Activated T-cell treated with anti-CD3 and anti-CD28 coated beads, Interleukin-2, amount 50 U/mL, for 4 hours (primary cell): ENCODE data around the gene NUCB1. TPM values are rescaled to one million over a fixed set of nuclear protein-coding genes. Genes with fewer than 3 reads are reported as not detected.
A peak's percentile ranks its signal among the peaks of the same experiment; 100 is the strongest.

Experiments
- ATAC-seq, 2 donors: fragments of 200-7000 bp; cut with Tn5 transposase; one replicate each; pipeline ENCODE4 v1.10.0; 2021
- DNase-seq: peaks from one replicate; pipeline ENCODE4 v3.0.0-alpha.2; 2020
- H3K27me3 Mint-ChIP-seq: one replicate; pipeline ENCODE4 v1.8.0; 2021; ENCODE audit warnings: low read depth, mixed read lengths
- H3K36me3 Mint-ChIP-seq: one replicate; pipeline ENCODE4 v1.8.0; 2022; ENCODE audit warnings: mixed read lengths; ENCODE audit not compliant: insufficient read depth
- H3K4me1 Mint-ChIP-seq: one replicate; pipeline ENCODE4 v1.8.0; 2021; ENCODE audit warnings: low read depth, mixed read lengths
- H3K4me3 Mint-ChIP-seq: one replicate; pipeline ENCODE4 v1.8.0; 2021; ENCODE audit warnings: mild to moderate bottlenecking, moderate library complexity, mixed read lengths
- H3K9me3 Mint-ChIP-seq: one replicate; pipeline ENCODE4 v1.8.0; 2021; ENCODE audit warnings: mixed read lengths
- total RNA-seq, 3 donors: library from RNA; stranded (reverse); gene quantifications; one replicate each; pipeline ENCODE4 v1.2.1, GENCODE V29; 2021

Gene NUCB1
- total RNA-seq, 3 donors from 2014 or later: 88.5 to 90.0 (median 89.3) TPM

- Mint-ChIP-seq H3K9me3 (no peaks in the 10 kb centered on the region), H3K4me1 (peaks cover 4% of the 10 kb centered on the region), H3K27me3 (no peaks in the 10 kb centered on the region), H3K36me3 (no peaks in the 10 kb centered on the region), H3K4me3 (no peak overlapping the region)
- no peak for ATAC-seq
- DNase-seq: no peak
These were observed 50.0 kb downstream of the NUCB1 start for GRCh38 chr19:48950159-48950558.

DNA sequence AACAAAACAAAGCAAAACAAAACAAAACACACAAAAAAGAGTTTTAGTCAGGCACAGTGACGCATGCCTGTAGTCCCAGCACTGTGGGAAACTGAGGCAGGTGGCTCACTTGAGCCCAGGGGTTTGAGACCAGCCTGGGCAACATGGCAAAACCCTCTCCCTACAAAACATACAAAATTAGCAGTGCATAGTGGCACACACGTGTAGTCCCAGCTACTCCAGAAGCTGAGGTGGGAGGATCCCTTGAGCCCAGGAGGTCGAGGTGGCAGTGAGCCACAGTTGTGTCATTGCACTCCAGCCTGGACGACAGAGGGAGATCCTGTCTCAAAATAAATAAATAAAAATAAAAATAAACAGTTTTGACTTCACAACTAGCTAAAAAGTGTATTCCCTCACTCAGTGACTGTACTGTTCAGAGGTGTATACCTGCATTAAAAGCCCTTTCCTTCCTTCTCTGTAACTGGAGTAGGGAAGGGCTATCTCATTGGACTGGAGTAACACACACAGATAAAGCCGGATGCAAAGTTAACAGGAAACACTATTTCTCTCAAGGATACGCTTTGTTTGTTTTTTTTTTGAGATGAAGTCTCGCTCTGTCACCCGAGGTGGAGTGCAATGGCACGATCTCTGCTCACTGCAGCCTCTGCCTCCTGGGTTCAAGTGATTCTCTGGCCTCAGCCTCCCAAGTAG is 50.9 kb downstream of the NUCB1 start:
- DNase-seq: no peak
- ATAC-seq: no peak
- H3K27me3 Mint-ChIP-seq: no peaks in the 10 kb centered on the region
- H3K9me3 Mint-ChIP-seq: no peaks in the 10 kb centered on the region
- no peaks in the 10 kb centered on the region for H3K36me3 Mint-ChIP-seq
- peaks cover 11% of the 10 kb centered on the region for H3K4me1 Mint-ChIP-seq
- H3K4me3 Mint-ChIP-seq: no peak overlapping the region

- DNase-seq (no peak), ATAC-seq (no peak)
- H3K4me1 Mint-ChIP-seq: peaks cover 20% of the 10 kb centered on the region
- no peak overlapping the region for H3K4me3 Mint-ChIP-seq
- no peaks in the 10 kb centered on the region for H3K27me3 Mint-ChIP-seq
- peaks cover 4% of the 10 kb centered on the region for H3K36me3 Mint-ChIP-seq
- H3K9me3 Mint-ChIP-seq: no peaks in the 10 kb centered on the region
These were observed 53.0 kb downstream of the NUCB1 start for GRCh38 chr19:48953141-48953540.

GRCh38 chr19:48953990-48954594 is 54.0 kb downstream of the NUCB1 start:
- H3K9me3 Mint-ChIP-seq: no peaks in the 10 kb centered on the region
- H3K4me1 Mint-ChIP-seq: peaks cover 23% of the 10 kb centered on the region
- peak overlapping the region; percentile 81 for H3K4me3 Mint-ChIP-seq
- ATAC-seq (no peak), DNase-seq (no peak)
- H3K27me3 Mint-ChIP-seq: no peaks in the 10 kb centered on the region
- peaks cover 6% of the 10 kb centered on the region for H3K36me3 Mint-ChIP-seq

DNA sequence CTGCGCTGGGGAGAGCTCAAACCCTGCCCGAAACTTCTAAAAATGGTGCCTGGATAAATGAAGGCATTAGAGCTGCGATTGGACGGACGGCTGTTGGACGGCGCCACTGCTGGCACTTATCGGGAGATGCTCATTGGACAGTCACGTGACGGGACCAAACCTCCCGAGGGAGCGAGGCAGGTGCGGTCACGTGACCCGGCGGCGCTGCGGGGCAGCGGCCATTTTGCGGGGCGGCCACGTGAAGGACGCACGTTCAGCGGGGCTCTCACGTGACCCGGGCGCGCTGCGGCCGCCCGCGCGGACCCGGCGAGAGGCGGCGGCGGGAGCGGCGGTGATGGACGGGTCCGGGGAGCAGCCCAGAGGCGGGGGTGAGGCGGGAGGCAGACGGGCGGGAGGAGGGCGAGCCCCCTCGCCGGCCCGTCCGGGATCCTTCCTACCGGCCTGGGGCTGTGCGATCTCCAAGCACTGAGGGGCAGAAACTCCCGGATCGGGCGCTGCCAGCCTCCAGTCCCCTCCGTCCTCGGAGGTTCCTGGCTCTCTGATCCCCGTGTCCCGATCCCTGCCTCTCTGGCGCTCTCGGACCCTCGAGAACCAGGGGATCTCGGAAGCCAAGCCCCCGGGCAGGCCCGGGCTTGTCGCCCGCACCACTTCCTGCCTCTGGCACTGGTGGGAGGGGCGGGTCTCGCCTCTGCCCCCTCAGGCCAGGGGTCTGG is 54.6 kb downstream of the NUCB1 start, which contains the start of gene BAX:
TSS of gene BAX (plus strand) at position 281 of the 713 bp plus-strand sequence. CDS start at position 335, 54 bp downstream.
- DNase-seq (peak; percentile 82), ATAC-seq (peak; percentile 95 to 96)
- no peaks in the 10 kb centered on the region for H3K27me3 Mint-ChIP-seq
- peak within 1 kb of the TSS; percentile 81 for H3K4me3 Mint-ChIP-seq
- H3K4me1 Mint-ChIP-seq: peaks cover 24% of the 10 kb centered on the region
- H3K9me3 Mint-ChIP-seq: no peaks in the 10 kb centered on the region
- peaks cover 6% of the 10 kb centered on the region for H3K36me3 Mint-ChIP-seq

DNA sequence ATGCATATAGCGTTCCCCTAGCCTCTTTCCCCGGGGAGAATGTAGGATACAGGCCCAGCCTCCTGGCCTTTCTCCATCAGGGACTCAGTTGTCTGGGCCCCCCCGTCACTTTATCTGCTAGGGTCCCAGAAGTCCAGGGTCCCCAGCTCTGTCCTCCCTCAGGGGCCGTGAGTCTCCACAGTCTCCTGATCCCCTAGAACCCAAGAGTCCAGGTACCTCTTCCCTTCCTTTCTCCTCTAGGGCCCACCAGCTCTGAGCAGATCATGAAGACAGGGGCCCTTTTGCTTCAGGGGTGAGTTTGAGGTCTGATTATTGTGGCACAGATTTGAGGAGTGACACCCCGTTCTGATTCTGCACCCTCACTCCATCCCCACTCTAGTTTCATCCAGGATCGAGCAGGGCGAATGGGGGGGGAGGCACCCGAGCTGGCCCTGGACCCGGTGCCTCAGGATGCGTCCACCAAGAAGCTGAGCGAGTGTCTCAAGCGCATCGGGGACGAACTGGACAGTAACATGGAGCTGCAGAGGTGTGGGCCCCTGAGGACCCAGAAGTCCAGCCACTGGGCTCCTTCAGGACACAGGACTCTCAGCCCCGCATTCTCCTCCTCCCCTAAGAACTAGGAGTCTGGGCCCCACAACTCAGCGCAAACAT is 55.3 kb downstream of the NUCB1 start:
- no peaks in the 10 kb centered on the region for H3K27me3 Mint-ChIP-seq
- peak overlapping the region; percentile 81 for H3K4me3 Mint-ChIP-seq
- H3K36me3 Mint-ChIP-seq: peaks cover 6% of the 10 kb centered on the region
- H3K4me1 Mint-ChIP-seq: peaks cover 24% of the 10 kb centered on the region
- DNase-seq (no peak), ATAC-seq (no peak)
- H3K9me3 Mint-ChIP-seq: no peaks in the 10 kb centered on the region

GRCh38 chr19:48958006-48958405 is 57.9 kb downstream of the NUCB1 start:
- ATAC-seq (no peak), DNase-seq (no peak)
- peaks cover 37% of the 10 kb centered on the region for H3K4me1 Mint-ChIP-seq
- H3K27me3 Mint-ChIP-seq: no peaks in the 10 kb centered on the region
- no peaks in the 10 kb centered on the region for H3K9me3 Mint-ChIP-seq
- peaks cover 12% of the 10 kb centered on the region for H3K36me3 Mint-ChIP-seq
- peak overlapping the region; percentile 19 for H3K4me3 Mint-ChIP-seq

DNA sequence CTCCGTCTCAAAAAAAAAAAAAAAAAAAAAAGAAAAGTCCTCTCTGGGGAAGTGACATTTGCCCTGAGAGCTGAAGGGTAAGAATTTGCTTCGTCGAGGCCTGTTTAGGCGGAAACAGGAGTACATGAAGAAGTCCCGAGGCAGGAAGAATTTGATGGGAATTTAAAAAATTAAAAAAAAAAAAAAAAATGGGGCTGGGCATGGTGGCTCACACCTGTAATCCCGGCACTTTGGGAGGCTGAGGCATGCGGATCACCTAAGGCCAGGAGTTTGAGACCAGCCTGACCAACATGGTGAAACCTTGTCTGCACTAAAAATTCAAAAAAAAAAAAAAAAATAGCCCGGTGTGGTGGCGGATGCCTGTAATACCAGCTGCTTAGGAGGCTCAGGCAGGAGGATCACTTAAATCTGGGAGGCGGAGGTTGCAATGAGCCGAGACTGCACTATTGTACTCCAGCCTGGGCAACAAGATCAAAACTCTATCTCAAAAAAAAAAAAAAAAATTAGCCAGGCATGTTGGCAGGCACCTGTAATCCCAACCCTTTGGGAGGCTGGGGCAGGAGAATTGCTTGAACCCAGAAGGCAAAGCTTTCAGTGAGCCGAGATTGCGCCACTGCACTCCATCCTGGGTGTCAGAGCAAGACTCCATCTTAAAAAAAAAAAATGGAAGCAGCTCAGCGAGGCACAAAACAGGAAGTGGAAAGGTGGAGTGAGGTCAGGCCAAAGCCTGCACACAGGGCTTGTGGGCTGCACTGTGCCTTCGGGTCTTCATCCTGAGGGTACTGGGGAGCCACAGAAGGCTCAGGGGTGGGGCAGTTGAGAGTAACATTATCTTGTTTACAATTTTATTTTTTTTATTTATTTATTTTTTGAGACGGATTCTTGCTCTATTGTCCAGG is 59.5 kb downstream of the NUCB1 start:
- H3K27me3 Mint-ChIP-seq: no peaks in the 10 kb centered on the region
- no peaks in the 10 kb centered on the region for H3K9me3 Mint-ChIP-seq
- no peak overlapping the region for H3K4me3 Mint-ChIP-seq
- DNase-seq (no peak), ATAC-seq (no peak)
- H3K36me3 Mint-ChIP-seq: peaks cover 12% of the 10 kb centered on the region
- H3K4me1 Mint-ChIP-seq: peaks cover 48% of the 10 kb centered on the region

DNA sequence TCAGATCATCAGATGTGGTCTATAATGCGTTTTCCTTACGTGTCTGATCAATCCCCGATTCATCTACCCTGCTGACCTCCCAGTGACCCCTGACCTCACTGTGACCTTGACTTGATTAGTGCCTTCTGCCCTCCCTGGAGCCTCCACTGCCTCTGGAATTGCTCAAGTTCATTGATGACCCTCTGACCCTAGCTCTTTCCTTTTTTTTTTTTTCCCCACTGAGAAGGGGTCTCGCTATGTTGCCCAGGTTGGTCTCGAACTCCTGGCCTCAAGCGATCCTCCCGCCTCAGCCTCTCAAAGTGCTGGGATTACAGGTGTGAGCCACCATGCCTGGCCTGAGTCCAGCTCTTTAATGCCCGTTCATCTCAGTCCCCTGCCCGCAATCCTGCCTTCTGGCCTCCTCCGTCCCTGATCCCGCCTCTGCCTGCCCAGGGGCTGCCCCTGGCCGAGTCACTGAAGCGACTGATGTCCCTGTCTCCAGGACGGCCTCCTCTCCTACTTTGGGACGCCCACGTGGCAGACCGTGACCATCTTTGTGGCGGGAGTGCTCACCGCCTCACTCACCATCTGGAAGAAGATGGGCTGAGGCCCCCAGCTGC is 61.0 kb downstream of the NUCB1 start:
- Mint-ChIP-seq H3K4me3 (no peak overlapping the region), H3K9me3 (no peaks in the 10 kb centered on the region), H3K36me3 (peaks cover 16% of the 10 kb centered on the region), H3K27me3 (no peaks in the 10 kb centered on the region), H3K4me1 (peaks cover 51% of the 10 kb centered on the region)
- no peak for DNase-seq
- ATAC-seq: no peak

GRCh38 chr19:48961673-48962028 is 61.5 kb downstream of the NUCB1 start:
- Mint-ChIP-seq H3K27me3 (no peaks in the 10 kb centered on the region), H3K4me1 (peaks cover 53% of the 10 kb centered on the region), H3K9me3 (no peaks in the 10 kb centered on the region), H3K4me3 (peak overlapping the region; percentile 33), H3K36me3 (peaks cover 18% of the 10 kb centered on the region)
- no peak for ATAC-seq
- DNase-seq: no peak

- Mint-ChIP-seq H3K27me3 (no peaks in the 10 kb centered on the region), H3K4me1 (peaks cover 56% of the 10 kb centered on the region), H3K9me3 (no peaks in the 10 kb centered on the region), H3K4me3 (peak overlapping the region; percentile 45), H3K36me3 (peaks cover 19% of the 10 kb centered on the region)
- ATAC-seq (no peak), DNase-seq (no peak)
These were observed 62.1 kb downstream of the NUCB1 start for GRCh38 chr19:48962029-48962848.

- H3K4me3 Mint-ChIP-seq: peak overlapping the region; percentile 45
- ATAC-seq (no peak), DNase-seq (no peak)
- no peaks in the 10 kb centered on the region for H3K9me3 Mint-ChIP-seq
- H3K36me3 Mint-ChIP-seq: peaks cover 19% of the 10 kb centered on the region
- peaks cover 53% of the 10 kb centered on the region for H3K4me1 Mint-ChIP-seq
- H3K27me3 Mint-ChIP-seq: no peaks in the 10 kb centered on the region
These were observed 62.7 kb downstream of the NUCB1 start for GRCh38 chr19:48962849-48963165.
